Posterior vena cava (tissue), 2 donors: ENCODE results near the gene LNPEP. TPM values are rescaled to one million over a fixed set of nuclear protein-coding genes. Genes with fewer than 3 reads are reported as not detected.

Experiments used
- DNase-seq: peaks from one replicate; pipeline ENCODE4 v3.0.0-alpha.2; 2020; ENCODE audit warnings: low spot score
- intact Hi-C, 2 donors: fragments of 100-400 bp; cut with DNase I; formaldehyde crosslinking; loops; one replicate each; pipeline versions ENCODE4 v1.14.1 to v1.14.2; 2022 to 2023
- long read RNA-seq, 2 donors: library from polyadenylated mRNA; unstranded; transcript quantifications; one replicate each; pipeline ENCODE4 v2.0.0, GENCODE V29; 2020 to 2021
- total RNA-seq, 2 donors: library from RNA; stranded (reverse); fragmentation: NEBNext Ultra II Directional; extraction: Animal tissue kit (Norgen Biotek cat#: 25700); gene quantifications; one replicate each; pipeline ENCODE4 v1.2.1, GENCODE V29; 2021
- donor health status: DM: yes; HTN: yes; CAD: no.
- donor health status: DM: yes; HTN: yes; CAD: no.

The LNPEP gene
- total RNA-seq: 10 to 100 TPM; 50.9 to 52.4 TPM
- long read RNA-seq, donor 1, full-length matches to known transcripts: 1 of 12 reads
- long read RNA-seq, donor 1, partial matches to known transcripts: 6 of 12 reads
- long read RNA-seq, donor 1, other reads (novel, unspliced or antisense): 5 of 12 reads
- long read RNA-seq, donor 2, partial matches to known transcripts: 4 of 9 reads
- long read RNA-seq, donor 2, other reads (novel, unspliced or antisense): 5 of 9 reads

- intact Hi-C loops: no loop called here
- DNase-seq: peak; percentile 98
These were observed at the start of gene LNPEP for GRCh38 chr5:96935559-96936430. Gene LNPEP, plus strand, starts transcription at chr5:96936080. Its CDS starts 76 bp downstream, at chr5:96936156.

GRCh38 chr5:96893342-96893741 is 42.5 kb upstream of the LNPEP start:
- intact Hi-C loops: no loop called here
- DNase-seq: no peak

- intact Hi-C loops: no loop called here
- DNase-seq: no peak
These were observed 39.6 kb upstream of the LNPEP start for GRCh38 chr5:96896276-96896675.

- intact Hi-C loops: no loop called here
- no peak for DNase-seq
These were observed 39.1 kb upstream of the LNPEP start for GRCh38 chr5:96896806-96897205.

- intact Hi-C loops: no loop called here
- no peak for DNase-seq
These were observed 34.5 kb upstream of the LNPEP start for GRCh38 chr5:96901384-96901783.

- intact Hi-C loops: no loop called here
- no peak for DNase-seq
These were observed 34.0 kb upstream of the LNPEP start for GRCh38 chr5:96901841-96902240.

GRCh38 chr5:96902876-96903275 is 33.0 kb upstream of the LNPEP start:
- intact Hi-C loops: no loop called here

GRCh38 chr5:96903300-96903699 is 32.6 kb upstream of the LNPEP start:
- intact Hi-C loops: no loop called here
- no peak for DNase-seq

More at GRCh38 chr5:96902876-96903275, 33.0 kb upstream of the LNPEP start:
- no peak for DNase-seq

GRCh38 chr5:96904054-96904931 is 31.6 kb upstream of the LNPEP start:
- DNase-seq: no peak
- intact Hi-C loops: no loop called here

GRCh38 chr5:96905864-96906263 is 30.0 kb upstream of the LNPEP start:
- intact Hi-C loops: no loop called here
- DNase-seq: no peak

GRCh38 chr5:96909003-96909402 is 26.9 kb upstream of the LNPEP start:
- DNase-seq: no peak
- intact Hi-C loops: no loop called here

- intact Hi-C loops: no loop called here
- DNase-seq: no peak
These were observed 26.4 kb upstream of the LNPEP start for GRCh38 chr5:96909435-96909834.

- intact Hi-C loops: no loop called here
- no peak for DNase-seq
These were observed 24.7 kb upstream of the LNPEP start for GRCh38 chr5:96911139-96911538.

GRCh38 chr5:96913233-96913632 is 22.6 kb upstream of the LNPEP start:
- intact Hi-C loops: loop anchor here in 1 of 2 donors (1.0 kb wide), 1 partner anchor 21 kb away; no protein-coding TSS in a partner anchor

GRCh38 chr5:96919754-96920197 is 16.1 kb upstream of the LNPEP start:
- intact Hi-C loops: loop anchor here in 1 of 2 donors (10.0 kb wide), 1 partner anchor 45 kb away; the partner anchor contains the start of gene ERAP2
- DNase-seq: no peak

More at GRCh38 chr5:96913233-96913632, 22.6 kb upstream of the LNPEP start:
- no peak for DNase-seq

GRCh38 chr5:96920744-96921355 is 15.0 kb upstream of the LNPEP start:
- DNase-seq: no peak
- intact Hi-C loops: loop anchor here in 1 of 2 donors (10.0 kb wide), 1 partner anchor 46 kb away; the partner anchor contains the start of gene ERAP2

GRCh38 chr5:96922499-96923244 is 13.2 kb upstream of the LNPEP start:
- intact Hi-C loops: loop anchor here in 1 of 2 donors (10.0 kb wide), 1 partner anchor 48 kb away; the partner anchor contains the start of gene ERAP2

GRCh38 chr5:96924016-96924443 is 11.8 kb upstream of the LNPEP start:
- no peak for DNase-seq
- intact Hi-C loops: loop anchor here in 1 of 2 donors (10.0 kb wide), 1 partner anchor 49 kb away; the partner anchor contains the start of gene ERAP2

More at GRCh38 chr5:96922499-96923244, 13.2 kb upstream of the LNPEP start:
- no peak for DNase-seq
